Measurements from ENCODE around the gene RAB38.

- TF ChIP-seq POLR2A (IDR thresholded peaks at IDR 0.05; ENCODE audit: low read depth) (no peak), POLR2AphosphoS5 (IDR thresholded peaks at IDR 0.05) (no peak)
These were observed 68.6 kb downstream of the RAB38 start for GRCh38 chr11:88106666-88107065.

Data from esophagus muscularis mucosa (tissue), 2 donors.